Activated naive CD4-positive, alpha-beta T cell treated with anti-CD3 and anti-CD28 coated beads, Interleukin-2, amount 50 U/mL, for 24 hours (primary cell): ENCODE results near the gene SKIDA1.
"Not testable (repeated sequence)": the region's sequence is repeated elsewhere in the genome, so short reads cannot be mapped to it uniquely, and the experiment has no call there.

Experiments used
- H3K27ac Mint-ChIP-seq: one replicate; pipeline ENCODE4 v1.8.0; 2021; ENCODE audit warnings: mild to moderate bottlenecking, mixed read lengths
- H3K27me3 Mint-ChIP-seq: one replicate; pipeline ENCODE4 v1.8.0; 2021; ENCODE audit warnings: mixed read lengths
- H3K36me3 Mint-ChIP-seq: one replicate; pipeline ENCODE4 v1.8.0; 2021; ENCODE audit warnings: mixed read lengths
- H3K4me1 Mint-ChIP-seq: one replicate; pipeline ENCODE4 v1.8.0; 2021; ENCODE audit warnings: mixed read lengths
- H3K4me3 Mint-ChIP-seq: one replicate; pipeline ENCODE4 v1.8.0; 2021; ENCODE audit warnings: mild to moderate bottlenecking, mixed read lengths
- H3K9me3 Mint-ChIP-seq: one replicate; pipeline ENCODE4 v1.8.0; 2021; ENCODE audit warnings: mixed read lengths

The SKIDA1 gene

DNA sequence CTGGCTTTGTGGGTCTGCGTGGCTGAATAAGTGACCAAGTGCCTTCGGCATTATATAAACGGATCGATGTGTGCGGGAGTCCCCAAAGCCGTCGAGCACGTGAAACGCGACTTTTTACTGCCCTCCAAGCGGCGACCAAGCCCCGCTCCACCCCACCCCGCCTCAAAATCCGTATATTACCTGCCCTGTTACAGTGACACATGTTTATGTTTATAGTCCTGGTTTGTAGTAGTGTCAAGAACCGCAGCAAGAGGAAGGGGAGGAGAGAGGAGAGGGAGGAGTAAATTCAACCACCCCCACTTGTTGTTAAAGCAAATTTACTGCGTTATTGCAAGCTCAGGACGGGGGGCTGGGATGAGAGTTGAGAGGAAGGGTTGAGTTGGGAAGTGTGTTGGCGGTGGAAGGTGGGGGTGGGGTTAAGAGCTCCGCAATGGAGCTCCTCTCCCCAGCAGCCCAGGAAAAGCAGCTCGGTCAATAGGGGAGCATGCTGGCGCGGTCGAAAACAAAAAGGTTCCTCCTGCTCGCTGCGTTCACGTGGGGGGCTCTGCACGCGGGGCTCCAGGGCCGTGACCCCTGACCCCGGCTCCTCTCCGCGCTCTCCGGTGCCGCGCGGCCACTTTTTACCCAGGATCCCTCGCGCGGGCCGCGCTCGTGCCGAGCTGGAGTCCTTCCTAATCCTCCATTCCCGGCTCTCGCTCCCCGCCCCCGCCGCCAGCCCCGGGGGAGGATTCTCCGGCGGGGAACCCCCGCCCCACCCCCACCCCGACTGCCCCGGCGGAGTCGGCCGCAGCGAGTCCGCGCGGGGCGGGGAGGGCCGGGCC is at the start of gene SKIDA1:
Gene SKIDA1, minus strand, starts transcription at position 316 of the 821 bp plus-strand sequence. CDS start 7,860 bp downstream, outside the sequence.
- peak within 1 kb of the TSS; percentile 99 for H3K27ac Mint-ChIP-seq
- peaks cover 2% of the 10 kb centered on the region for H3K36me3 Mint-ChIP-seq
- peak within 1 kb of the TSS; percentile 95 for H3K4me3 Mint-ChIP-seq
- H3K9me3 Mint-ChIP-seq: no peaks in the 10 kb centered on the region
- H3K4me1 Mint-ChIP-seq: peaks cover 47% of the 10 kb centered on the region
- peaks cover 29% of the 10 kb centered on the region for H3K27me3 Mint-ChIP-seq

DNA sequence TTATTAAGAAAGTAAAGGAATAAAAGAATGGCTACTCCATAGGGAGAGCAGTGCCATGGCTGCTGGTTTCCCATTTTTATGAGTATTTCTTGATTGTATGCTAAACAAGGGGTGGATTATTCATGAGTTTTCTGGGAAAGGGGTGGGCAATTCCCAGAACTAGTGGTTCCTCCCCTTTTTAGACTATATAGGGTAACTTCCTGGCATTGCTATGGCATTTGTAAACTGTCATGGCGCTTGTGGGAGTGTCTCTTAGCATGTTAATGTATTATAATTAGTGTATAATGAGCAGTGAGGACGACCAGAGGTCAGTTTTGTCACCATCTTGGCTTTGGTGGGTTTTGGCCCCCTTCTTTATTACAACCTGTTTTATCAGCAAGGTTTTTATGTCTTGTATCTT is 49.0 kb upstream of the SKIDA1 start:
- H3K27me3 Mint-ChIP-seq, H3K9me3 Mint-ChIP-seq: not testable (repeated sequence)

DNA sequence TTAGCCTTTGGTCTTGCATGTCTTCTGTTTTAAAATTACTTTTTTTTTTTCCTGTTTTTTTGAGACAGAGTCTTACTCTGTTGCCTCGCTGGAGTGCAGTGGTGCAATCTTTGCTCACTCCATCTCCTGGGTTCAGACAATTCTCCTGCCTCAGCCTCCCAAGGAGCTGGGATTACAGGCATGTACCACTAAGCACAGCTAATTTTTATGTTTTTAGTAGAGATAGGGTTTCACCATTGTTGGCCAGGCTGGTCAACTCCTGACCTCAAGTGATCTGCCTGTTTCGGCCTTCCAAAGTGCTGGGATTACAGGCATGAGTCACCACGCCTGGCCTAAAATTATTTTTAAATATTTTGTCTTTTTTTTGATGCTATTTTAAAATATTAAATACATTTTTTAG is 47.1 kb upstream of the SKIDA1 start:
- H3K4me1 Mint-ChIP-seq: peaks cover 54% of the 10 kb centered on the region
- no peak overlapping the region for H3K4me3 Mint-ChIP-seq
- no peaks in the 10 kb centered on the region for H3K27me3 Mint-ChIP-seq
- H3K9me3 Mint-ChIP-seq: no peaks in the 10 kb centered on the region
- H3K36me3 Mint-ChIP-seq: peaks cover 28% of the 10 kb centered on the region
- H3K27ac Mint-ChIP-seq: no peak overlapping the region

More for the DNA sequence above, 49.0 kb upstream of the SKIDA1 start:
- not testable (repeated sequence) for H3K4me3 Mint-ChIP-seq, H3K27ac Mint-ChIP-seq
- H3K4me1 Mint-ChIP-seq: peaks cover 56% of the 10 kb centered on the region
- peaks cover 21% of the 10 kb centered on the region for H3K36me3 Mint-ChIP-seq

DNA sequence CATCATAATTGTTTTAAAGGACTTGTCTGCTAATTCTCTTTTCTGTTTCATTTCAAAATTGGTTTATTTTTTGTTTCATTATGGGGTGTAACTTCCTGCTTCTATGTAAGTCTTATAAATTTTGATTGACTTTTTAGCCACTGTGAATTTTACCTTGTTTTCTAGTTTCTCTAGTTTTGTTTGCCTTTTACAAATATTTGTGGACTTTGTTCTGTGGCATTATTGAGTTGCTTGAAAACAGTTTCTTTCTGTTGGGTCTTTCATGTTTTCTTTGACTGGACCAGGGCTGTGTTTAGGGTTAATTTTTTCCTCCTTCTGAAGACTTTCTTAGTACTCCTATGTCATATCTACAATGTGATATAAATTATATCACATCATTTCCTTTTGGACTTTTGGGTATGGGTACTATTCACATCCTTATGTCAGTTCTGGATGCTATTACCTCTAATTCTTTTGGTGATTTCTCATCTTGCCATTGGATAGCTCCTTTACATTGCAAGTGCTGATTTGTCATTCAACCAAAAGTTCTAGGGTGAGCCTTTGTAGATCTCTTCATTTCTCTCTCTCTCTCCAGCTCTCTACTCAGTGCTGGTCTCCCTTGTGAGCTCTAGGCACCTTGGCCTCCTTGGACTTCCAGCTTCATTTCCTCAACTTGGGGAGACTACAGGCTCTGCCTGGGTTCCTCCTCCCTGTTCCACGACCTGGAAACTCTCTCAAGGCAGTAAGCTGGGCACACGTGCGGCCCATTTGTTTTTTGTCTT is 45.5 kb upstream of the SKIDA1 start:
- Mint-ChIP-seq H3K36me3 (peaks cover 31% of the 10 kb centered on the region), H3K9me3 (no peaks in the 10 kb centered on the region), H3K4me3 (peak overlapping the region; percentile 47), H3K27ac (peak overlapping the region; percentile 42), H3K27me3 (no peaks in the 10 kb centered on the region), H3K4me1 (peaks cover 58% of the 10 kb centered on the region)

DNA sequence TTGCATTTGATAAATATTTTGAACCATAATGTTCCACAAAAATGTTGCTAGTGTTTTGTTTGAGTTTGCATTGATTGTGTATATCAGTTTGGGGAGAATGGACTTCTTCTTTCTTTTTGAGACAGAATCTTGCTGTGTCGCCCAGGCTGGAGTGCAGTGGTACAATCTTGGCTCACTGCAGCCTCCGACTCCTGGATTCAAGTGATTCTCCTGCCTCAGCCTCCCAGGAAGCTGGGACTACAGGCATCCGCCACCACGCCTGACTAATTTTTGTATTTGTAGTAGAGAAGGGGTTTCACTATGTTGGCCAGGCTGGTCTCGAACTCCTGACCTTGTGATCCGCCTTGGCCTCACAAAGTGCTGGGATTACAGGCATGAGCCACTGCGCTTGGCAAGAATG is 33.5 kb upstream of the SKIDA1 start:
- H3K27me3 Mint-ChIP-seq, H3K4me3 Mint-ChIP-seq, H3K9me3 Mint-ChIP-seq: not testable (repeated sequence)
- Mint-ChIP-seq H3K36me3 (peaks cover 20% of the 10 kb centered on the region), H3K27ac (peak overlapping the region; percentile 39), H3K4me1 (peaks cover 37% of the 10 kb centered on the region)

DNA sequence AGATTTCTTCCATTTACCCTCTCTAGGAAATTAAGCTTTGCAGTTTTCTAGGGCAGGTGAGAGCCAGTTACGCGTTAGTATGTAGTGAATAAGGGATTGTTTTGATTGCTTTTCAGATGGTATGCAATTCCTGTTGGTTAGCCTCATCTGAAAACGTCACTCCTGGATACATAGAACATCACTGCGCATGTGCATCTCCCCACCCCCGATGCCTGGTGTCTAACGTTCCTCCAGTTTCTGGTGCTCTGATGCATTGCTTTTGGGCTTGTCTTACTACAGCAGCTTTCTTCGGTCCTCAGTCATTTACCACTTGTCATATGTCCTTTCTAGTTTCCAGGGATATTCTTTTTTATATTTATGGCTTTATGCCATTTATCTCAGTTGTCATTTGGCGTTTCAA is 31.0 kb upstream of the SKIDA1 start:
- Mint-ChIP-seq H3K27me3 (no peaks in the 10 kb centered on the region), H3K9me3 (no peaks in the 10 kb centered on the region), H3K4me1 (peaks cover 40% of the 10 kb centered on the region), H3K36me3 (peaks cover 25% of the 10 kb centered on the region), H3K27ac (no peak overlapping the region), H3K4me3 (no peak overlapping the region)

DNA sequence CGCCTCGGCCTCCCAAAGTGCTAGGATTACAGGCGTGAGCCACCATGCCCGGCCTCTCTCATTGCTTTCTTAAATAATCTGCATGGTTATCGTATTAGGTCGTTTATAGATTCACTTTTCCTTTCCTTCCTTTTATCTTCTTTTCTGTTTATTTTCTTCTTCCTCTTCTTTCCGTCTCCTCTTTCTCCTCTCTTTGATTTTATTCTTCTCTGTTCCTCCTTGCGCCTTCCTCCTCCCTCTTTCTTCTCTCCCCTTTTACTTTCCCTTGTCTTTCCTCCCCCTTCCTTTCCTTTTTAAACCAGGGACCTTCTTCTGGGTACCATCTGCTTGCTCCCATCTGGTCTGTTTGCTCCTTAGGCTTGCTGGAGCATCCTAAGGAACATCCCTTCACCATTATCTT is 27.2 kb upstream of the SKIDA1 start:
- Mint-ChIP-seq H3K27me3 (no peaks in the 10 kb centered on the region), H3K4me3 (no peak overlapping the region), H3K4me1 (peaks cover 43% of the 10 kb centered on the region), H3K9me3 (no peaks in the 10 kb centered on the region), H3K27ac (peak overlapping the region; percentile 86), H3K36me3 (peaks cover 19% of the 10 kb centered on the region)

DNA sequence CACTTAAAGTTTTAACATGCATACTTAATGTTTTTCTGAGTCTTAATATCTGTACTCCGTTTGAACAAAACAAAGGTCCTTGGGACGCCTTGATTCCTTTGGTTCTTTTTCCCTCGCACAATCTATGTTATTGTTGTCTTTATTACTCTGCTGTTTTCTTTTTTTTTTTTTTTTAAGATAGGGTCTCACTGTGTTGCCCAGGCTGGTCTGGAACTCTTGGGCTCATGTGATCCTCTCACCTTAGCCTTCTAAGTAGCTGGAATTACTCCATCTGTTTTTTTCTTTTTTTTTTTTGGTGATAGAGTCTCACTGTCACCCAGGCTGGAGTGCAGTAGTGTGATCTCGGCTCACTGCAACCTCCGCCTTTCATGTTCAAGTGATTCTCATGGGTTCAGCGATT is 21.8 kb upstream of the SKIDA1 start:
- no peak overlapping the region for H3K27ac Mint-ChIP-seq
- H3K4me1 Mint-ChIP-seq: peaks cover 35% of the 10 kb centered on the region
- H3K9me3 Mint-ChIP-seq: no peaks in the 10 kb centered on the region
- H3K36me3 Mint-ChIP-seq: peaks cover 30% of the 10 kb centered on the region
- H3K27me3 Mint-ChIP-seq: no peaks in the 10 kb centered on the region
- H3K4me3 Mint-ChIP-seq: no peak overlapping the region

DNA sequence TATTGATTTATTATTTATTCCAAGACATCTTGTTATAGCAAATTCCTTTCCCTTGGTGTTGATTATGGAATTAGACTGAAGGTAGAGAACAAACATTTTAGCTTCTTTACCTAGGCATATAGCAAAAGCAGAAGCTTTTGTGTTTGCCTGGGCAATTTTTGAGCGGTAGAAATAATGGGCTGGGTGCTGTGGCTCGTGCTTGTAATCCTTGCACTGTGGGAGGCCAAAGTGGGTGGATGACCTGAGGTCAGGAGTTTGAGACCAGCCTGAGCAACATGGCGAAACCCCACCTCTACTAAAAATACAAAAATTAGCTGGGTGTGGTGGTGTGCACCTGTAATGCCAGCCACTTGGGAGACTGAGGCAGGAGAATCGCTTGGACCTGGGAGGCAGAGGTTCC is 15.2 kb upstream of the SKIDA1 start:
- Mint-ChIP-seq H3K36me3 (peaks cover 29% of the 10 kb centered on the region), H3K4me1 (peaks cover 29% of the 10 kb centered on the region)
- not testable (repeated sequence) for H3K27me3 Mint-ChIP-seq, H3K4me3 Mint-ChIP-seq, H3K27ac Mint-ChIP-seq, H3K9me3 Mint-ChIP-seq

DNA sequence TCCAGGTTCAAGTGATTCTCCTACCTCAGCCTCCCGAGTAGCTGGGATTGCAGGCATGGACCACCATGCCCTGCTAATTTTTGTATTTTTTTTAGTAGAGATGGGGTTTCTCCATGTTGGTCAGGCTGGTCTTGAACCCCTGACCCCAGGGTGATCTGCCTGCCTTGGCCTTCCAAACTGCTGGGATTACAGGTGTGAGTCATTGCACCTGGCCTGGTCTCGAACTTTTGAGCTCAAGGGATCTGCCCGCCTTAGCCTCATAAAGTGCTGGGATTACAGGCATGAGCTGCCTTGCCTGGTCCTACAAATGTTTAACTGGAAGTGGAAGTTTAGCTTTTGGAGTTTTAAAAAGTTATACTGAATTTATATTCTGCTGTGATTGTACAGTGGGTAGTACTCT is 11.4 kb upstream of the SKIDA1 start:
- Mint-ChIP-seq H3K4me1 (peaks cover 32% of the 10 kb centered on the region), H3K4me3 (no peak overlapping the region), H3K36me3 (peaks cover 7% of the 10 kb centered on the region), H3K27ac (no peak overlapping the region), H3K27me3 (no peaks in the 10 kb centered on the region), H3K9me3 (no peaks in the 10 kb centered on the region)

DNA sequence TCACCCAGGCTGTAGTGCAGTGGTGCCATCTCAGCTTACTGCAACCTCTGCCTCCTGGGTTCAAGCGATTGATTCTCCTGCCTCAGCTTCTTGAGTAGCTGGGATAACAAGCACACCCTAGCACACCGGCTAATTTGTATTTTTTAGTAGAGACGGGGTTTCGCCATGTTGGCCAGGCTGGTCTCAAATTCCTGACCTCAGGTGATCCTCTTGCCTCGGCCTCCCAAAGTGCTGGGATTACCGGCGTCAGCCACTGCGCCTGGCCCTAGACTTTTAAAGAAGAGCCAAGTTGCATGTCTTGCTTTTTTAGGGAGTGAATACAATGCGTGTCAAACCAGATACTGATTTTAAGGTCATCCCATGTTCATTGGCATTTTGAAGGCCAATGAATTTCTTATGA is 10.5 kb upstream of the SKIDA1 start:
- not testable (repeated sequence) for H3K27me3 Mint-ChIP-seq, H3K36me3 Mint-ChIP-seq, H3K27ac Mint-ChIP-seq, H3K9me3 Mint-ChIP-seq
- H3K4me1 Mint-ChIP-seq: peaks cover 28% of the 10 kb centered on the region
- H3K4me3 Mint-ChIP-seq: peak overlapping the region; percentile 78

DNA sequence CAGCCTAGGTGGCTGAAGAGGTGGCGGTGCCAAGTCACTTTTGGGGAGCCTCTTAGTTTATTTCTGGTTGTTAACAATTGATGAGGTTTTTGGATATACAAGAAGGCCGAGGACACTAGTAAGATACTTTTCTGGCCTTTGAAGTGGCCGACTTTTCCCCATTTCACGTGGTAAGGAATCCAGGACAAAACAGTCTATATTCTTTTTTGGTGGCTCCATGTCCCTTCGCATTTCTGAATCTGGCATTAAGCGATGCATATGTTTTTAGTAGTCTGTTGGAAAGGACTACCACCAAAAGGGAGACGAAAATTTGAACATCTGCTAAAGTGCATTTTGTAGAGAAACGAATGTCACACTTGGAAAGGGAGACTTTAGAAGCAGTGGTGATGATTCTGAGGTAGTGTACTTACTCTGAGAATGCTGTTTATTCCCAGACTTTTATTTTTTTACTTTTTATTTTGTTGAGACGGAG is 10.0 kb upstream of the SKIDA1 start:
- no peaks in the 10 kb centered on the region for H3K9me3 Mint-ChIP-seq
- peak overlapping the region; percentile 78 for H3K4me3 Mint-ChIP-seq
- peak overlapping the region; percentile 38 for H3K27ac Mint-ChIP-seq
- H3K27me3 Mint-ChIP-seq: no peaks in the 10 kb centered on the region
- H3K4me1 Mint-ChIP-seq: peaks cover 30% of the 10 kb centered on the region
- peaks cover 5% of the 10 kb centered on the region for H3K36me3 Mint-ChIP-seq

DNA sequence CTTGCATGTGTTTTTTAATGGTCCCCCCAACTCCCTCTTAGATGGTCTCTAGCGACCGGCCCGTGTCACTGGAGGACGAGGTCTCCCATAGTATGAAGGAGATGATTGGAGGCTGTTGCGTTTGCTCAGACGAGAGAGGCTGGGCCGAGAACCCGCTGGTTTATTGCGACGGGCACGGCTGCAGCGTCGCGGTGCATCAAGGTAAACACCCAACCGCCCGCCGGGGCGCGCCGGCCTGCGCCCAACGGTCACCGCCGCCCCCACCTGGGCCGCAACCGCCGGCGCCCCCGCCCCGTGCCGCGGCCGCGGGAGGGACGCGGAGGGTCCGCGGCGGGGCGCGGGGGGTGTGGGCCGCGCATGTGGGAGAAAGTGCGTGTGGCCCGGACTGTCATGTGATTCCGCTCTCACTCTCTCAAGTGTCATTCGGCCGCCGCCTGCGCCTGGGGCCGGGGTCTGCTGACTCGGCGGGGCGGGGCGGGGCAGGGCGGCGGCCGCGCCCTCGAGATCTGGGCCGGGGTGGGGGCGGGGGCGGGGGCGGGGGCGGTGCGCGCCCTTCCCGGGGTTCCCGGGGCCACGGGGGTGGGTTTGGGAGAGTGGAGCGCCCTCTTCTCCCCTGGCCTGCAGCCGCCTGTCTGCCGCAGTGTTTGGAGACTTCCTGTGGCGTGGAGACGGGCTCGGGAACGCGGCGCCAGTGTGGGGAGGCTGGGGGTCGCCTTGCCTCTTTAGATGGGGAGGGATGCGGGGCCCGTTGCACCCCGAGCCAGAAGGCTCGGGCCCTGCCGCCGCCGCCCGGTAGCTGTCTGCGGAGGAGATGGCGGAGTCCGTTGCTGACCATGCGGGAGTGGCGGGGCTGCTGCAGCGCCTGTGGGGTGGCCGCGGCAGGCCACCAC is 9.4 kb upstream of the SKIDA1 start:
- Mint-ChIP-seq H3K36me3 (peaks cover 5% of the 10 kb centered on the region), H3K27ac (peak overlapping the region; percentile 89), H3K4me3 (peak overlapping the region; percentile 93), H3K9me3 (no peaks in the 10 kb centered on the region), H3K4me1 (peaks cover 33% of the 10 kb centered on the region), H3K27me3 (no peaks in the 10 kb centered on the region)

DNA sequence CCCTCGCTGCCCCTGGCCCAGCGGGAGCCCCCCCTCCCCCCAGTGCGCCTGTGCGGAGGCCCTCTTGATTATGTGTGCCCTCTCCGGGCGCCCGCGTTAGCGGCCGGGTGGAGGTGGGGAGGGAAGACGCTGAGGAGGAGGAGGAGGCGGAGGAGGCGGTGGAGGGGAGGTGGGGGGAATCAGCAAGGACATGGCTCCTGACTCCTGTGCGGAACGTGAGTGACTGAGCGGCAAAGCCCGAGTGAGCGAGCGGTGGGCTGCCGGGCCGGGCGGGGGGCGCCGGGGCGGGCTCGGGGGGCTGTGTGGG is 8.8 kb upstream of the SKIDA1 start:
- peaks cover 36% of the 10 kb centered on the region for H3K4me1 Mint-ChIP-seq
- peak overlapping the region; percentile 93 for H3K4me3 Mint-ChIP-seq

DNA sequence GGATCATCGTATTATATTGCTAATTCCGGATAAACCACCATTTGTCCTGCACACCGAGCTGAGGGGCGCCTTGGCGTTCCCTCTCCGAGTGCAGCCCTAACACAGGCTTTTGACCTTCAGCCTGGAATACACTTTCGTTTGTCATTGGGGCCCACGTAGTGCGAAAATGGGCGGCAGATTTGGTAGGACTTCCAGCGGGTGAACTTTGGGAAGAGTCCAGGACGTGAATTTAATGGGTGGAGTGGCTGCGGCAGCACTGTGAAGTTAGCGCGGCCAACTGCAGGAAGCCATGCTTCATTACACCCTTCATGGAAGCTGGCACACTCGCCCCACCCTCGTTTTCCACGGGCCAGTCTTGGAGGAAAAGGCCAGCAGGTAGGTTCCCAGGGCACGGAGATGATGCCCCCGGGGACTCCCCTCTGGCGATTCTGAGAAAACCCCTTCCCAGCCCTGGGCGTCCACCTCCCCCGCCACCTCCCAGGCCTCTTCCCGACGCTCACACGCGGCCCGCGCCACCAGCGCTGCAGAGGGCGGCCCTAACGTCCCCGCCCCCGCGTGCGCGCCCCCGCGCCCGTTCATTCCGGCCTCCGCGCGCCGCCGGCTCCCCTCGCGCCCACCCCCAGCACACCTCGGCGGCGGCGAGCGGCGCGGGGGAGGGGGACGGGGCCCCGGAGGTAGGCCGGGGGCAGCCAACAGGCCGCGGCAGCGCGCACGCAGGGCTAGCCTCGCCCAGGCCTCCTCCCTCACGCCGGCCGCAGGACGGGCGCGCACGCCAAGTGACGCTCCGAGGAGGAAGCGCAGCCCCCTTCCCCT is 8.2 kb upstream of the SKIDA1 start, which contains the start of gene MLLT10:
Gene MLLT10, plus strand, starts transcription at position 766 of the 813 bp plus-strand sequence. CDS start 413 bp downstream, outside the sequence.
- peaks cover 4% of the 10 kb centered on the region for H3K36me3 Mint-ChIP-seq
- H3K4me3 Mint-ChIP-seq: peak within 1 kb of the TSS; percentile 93
- H3K9me3 Mint-ChIP-seq: no peaks in the 10 kb centered on the region
- H3K27me3 Mint-ChIP-seq: no peaks in the 10 kb centered on the region
- H3K27ac Mint-ChIP-seq: peak within 1 kb of the TSS; percentile 97
- peaks cover 39% of the 10 kb centered on the region for H3K4me1 Mint-ChIP-seq

More for the DNA sequence above, 8.8 kb upstream of the SKIDA1 start:
- Mint-ChIP-seq H3K27me3 (no peaks in the 10 kb centered on the region), H3K9me3 (no peaks in the 10 kb centered on the region), H3K36me3 (peaks cover 5% of the 10 kb centered on the region), H3K27ac (peak overlapping the region; percentile 89)
